LNCaP clone FGC (cell line): ENCODE data around the gene CLCN7.

Experiments
- DNase-seq: peaks from one replicate; pipeline ENCODE4 v3.0.0-alpha.2; 2011; ENCODE audit warnings: low read depth
- H3K4me3 ChIP-seq: 2 replicates; pipeline ENCODE4 v1.5.1; 2011; ENCODE audit warnings: mild to moderate bottlenecking, low read depth, low read length, control low read depth
- CTCF ChIP-seq: IDR thresholded peaks from 2 replicates; pipeline ENCODE4 v1.5.1; 2012; ENCODE audit warnings: mild to moderate bottlenecking; ENCODE audit not compliant: control insufficient read depth, insufficient read depth; ENCODE audit errors: extremely low read depth

The CLCN7 gene

DNA sequence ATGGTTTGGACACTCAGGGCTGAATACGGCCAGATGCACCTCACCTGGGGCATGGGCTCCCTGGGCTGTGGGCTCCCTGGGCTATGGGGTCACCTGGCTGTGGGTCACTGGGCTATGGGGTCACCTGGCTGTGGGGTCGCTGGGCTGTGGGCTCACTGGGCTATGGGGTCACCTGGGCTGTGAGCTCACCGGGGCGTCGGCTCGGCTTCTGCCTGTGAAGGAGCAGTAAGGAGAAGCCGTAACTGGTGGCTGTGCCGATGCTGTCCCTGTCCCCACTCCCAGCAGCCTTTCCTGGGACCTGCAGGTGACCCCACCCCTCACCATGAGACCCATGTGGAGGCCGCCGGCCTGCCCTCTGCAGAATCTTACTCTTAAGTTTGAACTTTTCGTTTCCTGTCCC, 45.8 kb downstream of the CLCN7 start:
- TF ChIP-seq CTCF: no peak
- H3K4me3 ChIP-seq: no peak overlapping the region
- DNase-seq: no peak

DNA sequence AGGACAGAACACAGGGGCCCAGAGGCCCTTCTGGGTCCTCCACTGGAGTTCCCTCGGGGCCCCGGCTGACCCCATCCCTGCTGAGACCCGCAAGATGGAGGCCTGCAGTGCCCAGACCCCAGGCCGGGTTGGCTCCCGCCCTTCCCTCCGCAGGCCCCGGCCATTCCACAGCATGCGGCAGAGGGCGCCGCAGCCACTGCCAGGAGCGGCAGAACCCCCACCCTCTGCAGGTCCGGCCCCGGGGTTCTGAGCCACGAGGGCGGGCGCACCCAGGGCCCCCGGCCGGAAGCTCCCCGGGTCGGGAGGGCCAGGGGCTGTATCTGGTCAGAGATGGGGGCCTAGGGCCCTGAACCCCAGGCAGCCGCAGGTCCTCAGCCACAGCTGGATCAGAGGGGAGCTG, 46.3 kb downstream of the CLCN7 start:
- no peak for TF ChIP-seq CTCF
- H3K4me3 ChIP-seq: no peak overlapping the region
- DNase-seq: no peak

GRCh38 chr16:1427473-1428461, 47.1 kb downstream of the CLCN7 start:
- DNase-seq: no peak
- H3K4me3 ChIP-seq: no peak overlapping the region
- no peak for TF ChIP-seq CTCF

DNA sequence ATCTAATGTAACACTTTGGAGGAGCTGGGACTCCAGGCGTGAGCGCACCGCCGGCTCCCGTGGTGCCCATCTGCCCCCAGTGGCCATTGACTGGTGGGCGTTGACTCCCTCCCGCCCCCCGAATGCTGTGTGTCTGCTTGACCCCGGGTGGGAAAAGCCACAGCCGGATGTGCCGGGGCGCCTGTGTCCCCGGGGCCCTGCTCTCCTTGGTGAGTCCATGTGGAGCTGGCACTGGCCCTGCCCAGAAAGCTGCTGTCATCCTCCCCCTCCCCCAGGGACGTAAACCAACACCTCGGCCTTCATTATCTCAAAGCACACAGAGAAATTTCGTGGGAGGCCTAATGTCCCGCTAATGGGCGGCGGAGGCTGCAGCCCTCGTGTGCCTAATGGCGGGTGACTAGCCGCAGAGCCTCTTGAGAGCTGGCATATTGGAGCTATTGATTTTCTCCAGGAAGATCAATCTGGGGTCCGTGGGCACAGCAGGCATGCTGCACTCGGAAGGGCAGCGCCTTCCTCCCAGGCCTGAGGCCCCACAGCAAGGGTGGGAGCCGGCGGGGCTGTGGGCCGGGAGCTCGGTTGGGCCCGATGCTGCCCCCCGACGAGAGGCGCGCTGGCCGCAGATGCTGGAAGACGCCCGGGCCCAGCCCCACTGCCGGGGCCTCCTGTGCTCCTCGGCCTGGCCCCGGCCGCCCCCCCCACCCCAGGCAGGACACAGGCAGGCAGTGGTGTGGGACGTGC, 47.9 kb downstream of the CLCN7 start:
- no peak for TF ChIP-seq CTCF
- DNase-seq: no peak
- no peak overlapping the region for H3K4me3 ChIP-seq

GRCh38 chr16:1425616-1426370, 49.0 kb downstream of the CLCN7 start:
- no peak overlapping the region for H3K4me3 ChIP-seq
- DNase-seq: no peak
- TF ChIP-seq CTCF: no peak

GRCh38 chr16:1424028-1424427, 50.8 kb downstream of the CLCN7 start:
- no peak overlapping the region for H3K4me3 ChIP-seq
- no peak for DNase-seq
- no peak for TF ChIP-seq CTCF
